Hepatocyte (in vitro differentiated cells): ENCODE data around the gene ADGRE1.

ENCODE experiments used
- CTCF ChIP-seq: fragments of 200-600 bp; sonication (generic); IDR thresholded peaks from 2 replicates; pipeline ENCODE4 v1.5.1; 2016; ENCODE audit warnings: antibody characterized with exemption, mild to moderate bottlenecking; ENCODE audit not compliant: poor library complexity
- EZH2 ChIP-seq: fragments of 200-600 bp; sonication (generic); IDR thresholded peaks from 2 replicates; pipeline ENCODE4 v1.6.1; 2016; ENCODE audit warnings: antibody characterized with exemption, mild to moderate bottlenecking, borderline replicate concordance
- EZH2phosphoT487 ChIP-seq: fragments of 200-600 bp; sonication (generic); IDR thresholded peaks from one replicate; pipeline ENCODE4 v1.6.1; 2018; ENCODE audit warnings: antibody characterized with exemption, mild to moderate bottlenecking, low read depth, moderate library complexity; ENCODE audit not compliant: unreplicated experiment, severe bottlenecking

GRCh38 chr19:6866741-6867151, 20.6 kb upstream of the ADGRE1 start:
- TF ChIP-seq EZH2 (no peak), CTCF (no peak), EZH2phosphoT487 (no peak)
